Neural crest cell (in vitro differentiated cells): ENCODE measurements around the gene LUZP1. TPM values are rescaled to one million over a fixed set of nuclear protein-coding genes. Genes with fewer than 3 reads are reported as not detected.

ENCODE experiments used
- DNase-seq: peaks from one replicate; pipeline ENCODE4 v3.0.0; 2021; ENCODE audit warnings: low read depth, mixed read lengths, low spot score
- H3K27ac Mint-ChIP-seq: one replicate; pipeline ENCODE4 v1.8.0; 2021; ENCODE audit warnings: mild to moderate bottlenecking, mixed read lengths; ENCODE audit not compliant: unreplicated experiment
- H3K27me3 Mint-ChIP-seq: 2 replicates; pipeline ENCODE4 v1.8.0; 2021; ENCODE audit warnings: low read depth, mild to moderate bottlenecking, mixed read lengths
- H3K36me3 Mint-ChIP-seq: 2 replicates; pipeline ENCODE4 v1.8.0; 2021; ENCODE audit warnings: low read depth, mild to moderate bottlenecking, mixed read lengths
- H3K4me1 Mint-ChIP-seq: 2 replicates; pipeline ENCODE4 v1.8.0; 2021; ENCODE audit warnings: mixed read lengths
- H3K4me3 Mint-ChIP-seq: one replicate; pipeline ENCODE4 v1.8.0; 2021; ENCODE audit warnings: mild to moderate bottlenecking, mixed read lengths
- H3K9me3 Mint-ChIP-seq: 2 replicates; pipeline ENCODE4 v1.8.0; 2021; ENCODE audit warnings: mixed read lengths
- long read RNA-seq: library from polyadenylated mRNA; unstranded; transcript quantifications from one replicate; pipeline ENCODE4 v2.0.0, GENCODE V29; 2020
- total RNA-seq: library from RNA; stranded (reverse); gene quantifications from 2 replicates; pipeline ENCODE4 v1.2.1, GENCODE V29; 2021
- TF ChIP-seq, protein P1 (sequence below): fragments of 200-600 bp; sonication (generic); conservative IDR thresholded peaks from 2 replicates; pipeline ENCODE4 v1.5.0; 2021; ENCODE audit warnings: antibody characterized with exemption, mild to moderate bottlenecking

The LUZP1 gene
- 31.3 and 31.4 TPM in 2 replicates for total RNA-seq
- long read RNA-seq, transcript LUZP1-204 (4 exons, 1,190 nt): major isoform, 9 of 41 reads
- long read RNA-seq, partial matches to known transcripts: 19 of 41 reads
- long read RNA-seq, other reads (novel, unspliced or antisense): 13 of 41 reads

DNA sequence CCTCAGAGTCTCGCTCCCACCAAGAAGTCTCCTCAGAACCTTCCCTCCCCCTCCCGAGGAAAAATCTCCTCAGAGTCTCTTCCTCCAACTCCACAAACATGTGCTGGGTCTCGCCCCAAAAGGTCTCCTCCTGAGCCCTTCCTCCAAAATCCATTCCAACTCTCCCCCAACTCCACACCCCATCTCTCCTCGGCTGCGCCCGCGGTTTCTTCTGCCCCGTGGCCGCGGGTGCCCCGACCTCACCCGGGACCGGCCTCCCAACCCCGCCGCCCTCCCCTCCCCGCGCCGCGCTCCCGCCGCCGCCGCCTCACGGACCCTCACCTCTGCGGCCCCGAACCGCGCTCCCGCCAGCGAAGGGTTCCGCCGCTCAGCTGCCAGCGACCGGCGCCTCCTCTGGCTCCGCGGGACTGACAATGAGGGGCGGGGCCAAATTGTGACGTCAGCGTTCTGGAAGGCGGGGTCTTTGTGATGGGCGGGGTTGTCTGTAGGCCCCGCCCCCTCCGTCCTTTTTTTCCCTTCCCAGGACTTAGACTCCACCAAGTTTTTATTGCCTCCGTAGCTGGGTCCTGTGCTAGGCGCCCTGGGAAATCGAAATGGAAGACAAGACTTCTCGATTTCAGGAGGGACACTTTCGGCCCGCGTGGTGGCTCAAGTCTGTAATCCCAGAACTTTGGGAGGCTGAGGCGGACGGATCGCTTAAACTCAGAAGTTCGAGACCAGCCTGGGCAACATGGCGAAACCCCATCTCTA lies at the start of gene LUZP1:
LUZP1 (minus strand) TSS at position 412 of the 750 bp plus-strand sequence.
- Mint-ChIP-seq H3K4me3 (peak within 1 kb of the TSS; percentile 98), H3K27me3 (no peaks in the 10 kb centered on the region), H3K36me3 (no peaks in the 10 kb centered on the region), H3K4me1 (peaks cover 34% of the 10 kb centered on the region), H3K27ac (peak within 1 kb of the TSS; percentile 99), H3K9me3 (no peaks in the 10 kb centered on the region)
- peak; percentile 95 for DNase-seq
- TF ChIP-seq, protein P1, sequence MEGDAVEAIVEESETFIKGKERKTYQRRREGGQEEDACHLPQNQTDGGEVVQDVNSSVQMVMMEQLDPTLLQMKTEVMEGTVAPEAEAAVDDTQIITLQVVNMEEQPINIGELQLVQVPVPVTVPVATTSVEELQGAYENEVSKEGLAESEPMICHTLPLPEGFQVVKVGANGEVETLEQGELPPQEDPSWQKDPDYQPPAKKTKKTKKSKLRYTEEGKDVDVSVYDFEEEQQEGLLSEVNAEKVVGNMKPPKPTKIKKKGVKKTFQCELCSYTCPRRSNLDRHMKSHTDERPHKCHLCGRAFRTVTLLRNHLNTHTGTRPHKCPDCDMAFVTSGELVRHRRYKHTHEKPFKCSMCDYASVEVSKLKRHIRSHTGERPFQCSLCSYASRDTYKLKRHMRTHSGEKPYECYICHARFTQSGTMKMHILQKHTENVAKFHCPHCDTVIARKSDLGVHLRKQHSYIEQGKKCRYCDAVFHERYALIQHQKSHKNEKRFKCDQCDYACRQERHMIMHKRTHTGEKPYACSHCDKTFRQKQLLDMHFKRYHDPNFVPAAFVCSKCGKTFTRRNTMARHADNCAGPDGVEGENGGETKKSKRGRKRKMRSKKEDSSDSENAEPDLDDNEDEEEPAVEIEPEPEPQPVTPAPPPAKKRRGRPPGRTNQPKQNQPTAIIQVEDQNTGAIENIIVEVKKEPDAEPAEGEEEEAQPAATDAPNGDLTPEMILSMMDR: no peak

DNA sequence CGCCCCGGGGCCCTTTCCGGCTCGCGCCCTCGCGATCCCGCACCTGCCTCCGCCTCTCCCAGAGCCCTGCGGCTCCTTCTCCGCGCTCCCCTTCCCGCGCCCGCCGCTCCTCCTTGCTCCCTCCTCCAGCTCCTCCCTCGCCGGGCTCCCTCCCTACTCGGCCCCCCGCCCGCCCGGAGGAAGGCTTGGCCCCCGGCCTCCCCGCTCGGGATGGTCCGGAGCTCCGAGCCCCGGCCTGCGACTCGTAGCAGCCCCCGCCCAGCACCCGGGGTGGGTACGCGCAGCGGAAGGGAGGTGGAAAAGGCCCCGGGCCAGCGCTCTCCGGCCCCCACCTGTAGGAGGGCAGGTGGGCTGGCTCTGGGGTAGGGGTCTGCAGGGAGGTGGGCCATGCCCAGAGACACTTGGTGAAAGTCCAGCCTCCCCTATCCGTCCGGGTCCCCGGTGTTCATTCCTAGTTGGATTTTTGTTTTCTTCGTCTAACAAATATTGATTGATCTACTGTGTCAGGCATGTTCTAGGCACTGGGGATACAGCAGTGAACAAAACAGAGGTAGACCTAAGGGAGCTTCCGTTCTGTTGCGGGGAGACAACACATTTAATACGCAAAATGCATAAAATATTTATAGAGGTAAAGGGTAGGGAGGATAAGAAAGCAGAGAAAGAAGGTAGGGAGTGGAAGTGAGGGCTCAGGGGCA lies 48.9 kb upstream of the LUZP1 start, which contains the start of gene HTR1D:
HTR1D (minus strand) TSS at position 82 of the 695 bp plus-strand sequence. CDS start 23,283 bp downstream, outside the sequence.
- no peak for DNase-seq
- TF ChIP-seq, protein P1: no peak
- no peaks in the 10 kb centered on the region for H3K36me3 Mint-ChIP-seq

GRCh38 chr1:23216771-23217420 lies 48.2 kb upstream of the LUZP1 start:
- peak; percentile 43 for DNase-seq
- Mint-ChIP-seq H3K4me3 (no peak overlapping the region), H3K36me3 (no peaks in the 10 kb centered on the region), H3K9me3 (no peaks in the 10 kb centered on the region), H3K27me3 (peaks cover 84% of the 10 kb centered on the region), H3K4me1 (peaks cover 14% of the 10 kb centered on the region), H3K27ac (no peak overlapping the region)
- TF ChIP-seq, protein P1: peak; percentile 87

More for the DNA sequence above, 48.9 kb upstream of the LUZP1 start, which contains the start of gene HTR1D:
- no peak within 1 kb of the TSS for H3K27ac Mint-ChIP-seq
- H3K27me3 Mint-ChIP-seq: peaks cover 78% of the 10 kb centered on the region
- H3K4me3 Mint-ChIP-seq: peak within 1 kb of the TSS; percentile 33
- H3K9me3 Mint-ChIP-seq: no peaks in the 10 kb centered on the region
- peaks cover 14% of the 10 kb centered on the region for H3K4me1 Mint-ChIP-seq

GRCh38 chr1:23215751-23216449 lies 47.2 kb upstream of the LUZP1 start:
- H3K27me3 Mint-ChIP-seq: peaks cover 84% of the 10 kb centered on the region
- H3K36me3 Mint-ChIP-seq: no peaks in the 10 kb centered on the region
- no peak overlapping the region for H3K27ac Mint-ChIP-seq
- peak overlapping the region; percentile 9 for H3K4me3 Mint-ChIP-seq
- DNase-seq: no peak
- peaks cover 14% of the 10 kb centered on the region for H3K4me1 Mint-ChIP-seq
- TF ChIP-seq, protein P1: no peak
- H3K9me3 Mint-ChIP-seq: no peaks in the 10 kb centered on the region

- no peaks in the 10 kb centered on the region for H3K9me3 Mint-ChIP-seq
- H3K4me1 Mint-ChIP-seq: peaks cover 14% of the 10 kb centered on the region
- no peak overlapping the region for H3K4me3 Mint-ChIP-seq
- DNase-seq: no peak
- no peak overlapping the region for H3K27ac Mint-ChIP-seq
- H3K36me3 Mint-ChIP-seq: no peaks in the 10 kb centered on the region
- TF ChIP-seq, protein P1: no peak
- peaks cover 85% of the 10 kb centered on the region for H3K27me3 Mint-ChIP-seq
Measured at GRCh38 chr1:23215291-23215690, 46.6 kb upstream of the LUZP1 start.
